ENCODE measurements around the gene LDLRAD4.

LDLRAD4 gene

DNA sequence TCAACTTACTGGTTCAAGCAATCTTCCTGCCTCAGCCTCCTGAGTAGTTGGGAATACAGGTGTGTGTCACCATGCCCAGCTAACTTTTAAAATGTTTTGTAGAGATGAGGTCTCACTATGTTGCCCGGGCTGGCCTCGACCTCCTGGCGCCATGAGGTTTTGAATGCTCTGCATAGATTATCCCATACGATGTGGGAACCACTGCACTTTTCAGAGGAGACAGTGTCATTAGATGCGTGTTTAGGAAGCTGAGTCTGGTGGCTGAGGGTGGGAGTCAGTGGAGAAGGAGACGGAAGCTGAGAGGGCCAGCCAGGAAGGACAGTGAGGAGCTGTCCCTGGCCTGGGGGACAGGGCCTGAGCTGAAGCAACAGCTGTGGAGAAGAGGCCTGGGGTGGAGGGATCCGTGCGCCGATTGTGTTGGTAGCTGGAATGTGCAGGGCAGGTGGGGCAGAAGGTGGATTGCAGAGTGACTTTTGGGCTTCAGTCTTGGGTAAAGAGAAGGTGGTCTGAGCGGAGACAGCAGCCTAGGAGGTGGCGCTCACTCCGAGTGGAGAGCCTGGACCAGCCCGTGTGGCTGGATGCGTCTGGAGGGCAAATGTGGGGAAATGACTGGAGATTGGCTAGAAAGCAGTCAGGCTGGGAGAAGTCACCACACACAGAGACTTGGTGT lies 68.0 kb downstream of the LDLRAD4 start:
- DNase-seq (ENCODE audit: low read depth) = no peak

DNA sequence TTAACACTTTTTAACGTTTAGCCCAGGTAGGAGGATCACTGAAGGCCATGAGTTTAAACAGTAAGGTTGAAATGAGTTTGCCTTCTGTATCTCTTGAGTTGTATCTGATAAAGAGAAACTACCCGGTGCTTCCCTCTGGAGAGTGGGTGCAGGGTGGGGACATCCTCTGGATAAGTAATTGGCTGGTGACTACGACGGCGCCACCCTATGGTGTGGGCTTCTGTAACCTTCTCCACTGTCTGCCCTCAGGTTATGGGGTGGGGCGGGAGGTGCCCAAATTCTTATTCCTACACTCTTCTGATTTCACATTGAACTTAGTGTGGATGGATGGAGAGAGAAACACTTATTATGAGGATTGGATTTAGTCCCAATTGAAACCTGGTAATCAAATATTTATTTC lies 68.8 kb downstream of the LDLRAD4 start:
- no peak for DNase-seq (ENCODE audit: low read depth)

DNA sequence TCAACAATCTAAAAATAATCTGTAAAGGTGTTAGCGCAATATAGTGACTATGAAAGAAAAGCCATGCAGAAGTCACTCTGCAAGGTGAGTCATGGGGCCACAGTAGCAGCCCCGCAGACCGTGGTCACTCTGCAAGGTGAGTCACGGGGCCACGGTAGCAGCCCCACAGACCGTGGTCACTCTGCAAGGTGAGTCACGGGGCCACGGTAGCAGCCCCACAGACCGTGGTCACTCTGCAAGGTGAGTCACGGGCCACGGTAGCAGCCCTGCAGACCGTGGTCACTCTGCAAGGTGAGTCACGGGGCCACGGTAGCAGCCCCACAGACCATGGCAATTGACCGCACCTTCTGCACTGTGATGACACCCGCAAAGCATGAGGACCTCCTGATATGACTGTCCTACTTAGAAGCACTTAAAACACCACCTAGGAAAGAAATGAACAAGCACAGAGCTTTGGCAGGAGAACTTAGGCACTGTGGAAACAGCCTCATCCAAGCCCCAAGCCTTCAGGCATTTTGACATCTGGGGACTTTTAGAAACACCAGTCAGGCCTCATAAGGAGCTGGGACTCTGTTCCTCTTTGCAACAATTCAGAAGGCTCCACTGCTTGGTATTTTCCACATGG lies 70.1 kb downstream of the LDLRAD4 start:
- no peak for DNase-seq (ENCODE audit: low read depth)

DNA sequence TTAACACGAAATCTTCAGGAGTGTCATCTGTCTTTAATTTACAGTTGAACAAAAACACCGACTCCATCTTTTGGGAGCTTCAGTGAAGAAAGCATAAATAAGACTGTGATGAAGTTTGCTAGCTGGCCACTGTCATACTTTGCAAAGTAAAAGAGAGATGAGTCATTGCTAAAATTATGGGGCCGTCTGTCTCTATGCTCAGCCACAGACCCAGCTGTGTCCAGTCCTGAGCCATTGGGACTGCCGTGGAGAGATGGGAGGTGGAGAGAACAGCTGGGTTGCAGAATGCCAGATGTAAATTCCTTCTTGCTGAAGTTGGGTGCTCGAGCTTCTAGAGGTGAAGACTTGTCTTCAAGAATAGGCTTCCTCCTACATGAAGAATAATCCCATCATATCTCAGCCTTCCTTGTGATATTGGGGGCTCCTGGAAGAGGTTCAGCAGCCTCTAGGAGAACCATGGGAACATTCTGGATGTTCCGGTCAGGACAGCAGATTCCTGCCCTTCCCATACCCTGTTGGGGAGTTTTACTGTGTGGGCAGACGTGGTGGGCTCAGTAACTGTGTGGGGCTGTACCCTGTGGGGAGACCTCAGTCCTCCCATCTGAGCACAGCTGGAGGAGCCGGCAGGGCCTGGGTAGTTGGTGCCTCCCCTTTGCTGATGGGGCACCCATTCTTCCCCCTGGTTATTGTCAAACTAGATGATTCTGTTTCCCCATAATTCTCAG lies 71.1 kb downstream of the LDLRAD4 start:
- no peak for DNase-seq (ENCODE audit: low read depth)

DNA sequence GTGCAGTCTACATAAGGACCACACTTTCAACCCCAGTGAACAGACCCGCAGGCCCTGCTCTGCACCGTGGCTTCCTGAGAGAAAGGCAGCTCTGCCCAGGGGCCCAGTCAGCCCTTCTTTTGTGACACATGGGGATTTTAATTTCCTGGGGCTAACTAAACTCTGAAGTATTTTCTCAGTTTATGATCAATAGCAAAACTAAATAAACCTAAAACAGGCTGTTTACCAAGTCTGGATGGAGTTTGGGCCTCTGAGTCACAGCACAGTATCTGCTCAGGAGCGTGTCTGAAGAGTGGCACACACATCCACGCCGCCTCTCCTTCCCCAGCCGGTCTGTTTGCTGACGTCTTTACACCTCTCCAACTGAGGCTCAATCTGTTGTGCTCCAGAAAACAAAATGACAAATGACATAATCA lies 72.3 kb downstream of the LDLRAD4 start:
- no peak for DNase-seq (ENCODE audit: low read depth)

DNA sequence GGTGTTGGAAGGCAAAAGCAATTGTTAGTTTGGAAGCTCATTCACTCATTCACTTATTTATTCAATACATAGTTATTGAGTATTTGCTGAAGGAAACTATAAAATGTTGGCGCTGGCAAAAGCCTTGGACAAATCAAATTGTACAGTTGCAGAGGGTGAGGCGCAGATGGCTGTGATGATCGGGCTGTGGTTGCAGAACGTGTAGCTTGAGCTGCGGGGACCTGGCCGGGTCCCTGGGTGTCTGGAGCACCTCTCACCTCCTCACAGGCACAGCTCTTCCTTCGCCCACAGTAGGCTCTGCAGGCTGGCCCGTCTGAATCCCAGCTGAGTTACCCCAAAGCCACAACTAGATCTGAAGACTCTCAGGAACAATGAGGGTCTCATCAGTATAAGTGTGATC lies 72.7 kb downstream of the LDLRAD4 start:
- DNase-seq (ENCODE audit: low read depth) = no peak

DNA sequence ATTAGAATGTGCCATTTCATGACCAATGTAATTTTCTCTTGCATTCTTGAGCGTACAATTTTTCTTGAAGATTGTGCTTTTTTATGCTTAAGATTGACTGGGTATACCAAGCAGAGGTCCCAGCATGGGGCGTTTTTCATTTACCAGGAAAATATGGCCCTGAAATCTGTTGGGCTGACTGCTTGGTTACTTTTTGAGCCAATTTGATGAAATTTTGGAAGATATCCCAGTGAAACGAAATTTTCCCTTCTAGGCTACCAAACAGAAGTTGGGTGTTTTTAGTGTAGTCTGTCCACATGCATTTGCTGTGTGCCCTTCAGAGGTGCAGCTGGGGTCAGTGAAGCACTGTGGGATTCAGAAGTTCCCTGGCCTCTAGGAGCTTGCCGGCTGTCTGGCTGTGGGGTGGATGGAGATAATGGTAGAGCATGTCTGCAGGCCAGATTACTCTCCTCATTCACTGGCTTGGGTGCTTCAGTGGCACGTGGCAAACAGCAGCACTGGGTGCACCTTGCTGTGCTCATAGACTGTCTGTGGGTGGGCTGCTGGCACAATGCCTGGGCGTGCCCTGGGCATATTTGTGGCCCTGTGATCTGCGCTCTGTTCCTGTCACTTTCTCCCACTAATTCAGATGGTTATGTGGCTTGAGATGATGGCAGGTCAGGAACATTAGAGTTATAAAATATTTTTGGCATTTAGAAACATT lies 73.3 kb downstream of the LDLRAD4 start:
- no peak for DNase-seq (ENCODE audit: low read depth)

DNA sequence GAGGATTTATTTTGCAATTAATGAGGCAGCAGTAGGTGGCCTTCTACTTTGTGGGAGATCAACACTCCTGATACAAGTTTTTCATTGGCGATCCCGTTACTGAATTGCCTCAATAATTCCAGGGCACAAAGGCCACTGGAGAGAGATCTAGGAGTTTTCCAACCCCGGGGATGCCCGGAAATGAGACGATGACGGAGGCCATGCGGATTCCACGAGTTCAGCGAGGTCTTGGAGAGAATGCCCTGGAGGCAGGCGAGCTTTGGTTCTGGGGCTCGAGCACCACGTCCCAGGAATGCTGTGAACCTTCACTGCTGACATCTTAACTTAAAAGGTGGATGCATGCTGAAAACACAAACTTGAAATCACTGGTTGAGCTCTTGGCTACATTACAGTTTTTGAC lies 74.2 kb downstream of the LDLRAD4 start:
- no peak for DNase-seq (ENCODE audit: low read depth)

DNA sequence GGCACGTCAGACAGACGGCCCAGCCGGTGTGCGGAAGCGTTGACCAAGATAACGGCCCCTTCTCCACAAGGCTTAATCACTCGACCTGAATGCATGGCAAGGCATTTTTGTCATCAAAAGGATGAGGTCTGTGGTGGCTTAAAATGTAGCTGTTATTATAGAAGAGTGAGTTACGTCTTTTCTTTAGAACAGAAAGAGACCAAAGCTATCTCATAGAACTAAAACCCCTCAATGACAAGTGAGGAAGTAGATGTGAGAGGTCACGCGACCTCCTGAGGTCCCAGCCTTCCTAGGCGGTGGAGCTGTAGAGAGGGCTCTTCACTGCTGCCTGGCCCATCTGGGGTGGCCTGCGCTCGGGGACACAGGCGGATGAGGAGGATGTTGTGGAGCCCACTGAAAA lies 75.7 kb downstream of the LDLRAD4 start:
- DNase-seq (ENCODE audit: low read depth) = no peak

DNA sequence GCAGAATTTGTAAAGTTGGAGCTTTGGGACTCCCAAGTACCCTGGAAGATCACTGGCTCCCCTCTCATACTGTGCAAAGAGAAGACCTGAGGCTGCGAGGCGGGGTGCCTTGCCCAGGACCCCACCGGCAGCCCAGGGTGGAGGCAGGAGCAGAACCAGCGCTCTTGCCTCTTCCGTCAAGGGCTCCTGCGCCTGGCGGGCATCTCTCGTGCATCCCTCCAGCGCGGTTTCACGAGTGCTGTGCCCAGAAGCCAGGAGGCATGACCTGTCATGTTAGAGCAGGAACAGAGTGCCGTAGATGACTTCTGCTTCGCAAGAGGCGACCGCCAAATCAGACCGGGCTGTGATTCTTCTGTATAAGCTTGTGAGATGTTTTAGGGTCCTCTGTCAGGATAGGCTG lies 77.3 kb downstream of the LDLRAD4 start:
- DNase-seq (ENCODE audit: low read depth) = no peak

DNA sequence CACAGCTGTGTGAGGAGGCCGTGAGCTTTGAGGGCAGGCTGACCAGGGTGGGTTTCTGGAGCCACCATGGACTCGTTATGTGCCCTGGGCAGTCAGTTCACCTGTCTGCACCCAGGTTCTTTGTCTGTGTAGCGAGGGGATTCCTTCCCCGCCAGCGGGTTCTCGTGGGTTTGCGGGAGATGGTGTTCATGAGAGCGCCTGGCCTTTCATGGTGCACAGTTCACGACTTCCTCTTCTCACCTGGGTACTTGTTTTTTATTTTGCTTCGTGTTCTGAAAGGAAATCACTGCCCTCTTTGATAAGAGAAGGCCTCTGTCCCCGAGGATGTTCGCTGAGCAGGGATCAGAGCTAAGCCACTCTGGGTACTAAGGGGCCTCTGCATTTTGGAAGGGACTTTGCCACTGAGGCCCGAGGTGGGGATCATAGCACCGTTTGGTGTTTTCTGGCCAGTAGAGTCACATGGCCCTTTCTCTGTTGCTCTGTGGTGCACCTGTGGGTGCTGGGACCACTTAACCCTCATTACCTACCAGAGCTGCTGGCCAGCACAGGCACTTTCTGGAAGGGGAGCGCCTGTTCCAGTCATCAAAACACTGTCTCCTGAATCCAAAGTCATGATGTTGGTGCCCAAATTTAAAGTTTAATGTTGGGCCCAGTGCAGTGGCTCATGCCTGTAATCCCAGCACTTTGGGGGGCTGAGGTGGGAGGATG lies 78.5 kb downstream of the LDLRAD4 start:
- no peak for DNase-seq (ENCODE audit: low read depth)

DNA sequence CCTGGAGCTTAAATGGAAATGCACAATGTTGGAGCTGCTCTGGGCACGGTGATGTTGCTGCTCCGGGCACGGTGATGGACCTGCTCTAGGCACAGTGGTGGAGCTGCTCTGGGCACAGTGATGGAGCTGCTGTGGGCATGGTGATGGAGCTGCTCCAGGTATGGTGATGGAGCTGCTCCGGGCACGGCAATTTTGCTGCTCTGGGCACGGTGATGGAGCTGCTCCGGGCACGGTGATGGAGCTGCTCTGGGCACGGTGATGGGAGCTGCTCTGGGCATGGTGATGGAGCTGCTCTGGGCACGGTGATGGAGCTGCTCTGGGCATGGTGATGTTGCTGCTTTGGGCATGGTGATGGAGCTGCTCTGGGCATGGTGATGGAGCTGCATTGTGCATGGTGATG lies 79.7 kb downstream of the LDLRAD4 start:
- no peak for DNase-seq (ENCODE audit: low read depth)

DNA sequence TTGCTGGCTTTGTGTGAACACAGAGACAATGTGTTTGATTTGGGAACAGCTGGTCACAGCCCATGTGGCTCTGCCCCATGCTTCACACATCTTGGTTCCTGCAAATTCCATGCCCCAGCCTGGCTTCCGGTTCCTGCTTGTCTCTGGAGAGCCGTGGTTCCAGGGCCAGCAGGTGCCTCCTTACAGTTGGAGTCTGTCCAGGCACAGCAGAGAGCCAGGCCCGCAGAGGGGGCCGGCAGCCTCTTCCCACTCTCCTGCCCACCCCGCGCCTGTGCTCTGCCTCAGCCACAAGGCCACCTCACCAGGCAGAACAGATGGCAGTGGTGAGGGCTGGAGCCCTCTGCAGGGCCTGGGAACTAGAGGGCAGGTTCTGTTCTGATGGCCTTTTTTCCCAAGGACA lies 81.5 kb downstream of the LDLRAD4 start:
- DNase-seq (ENCODE audit: low read depth) = no peak

DNA sequence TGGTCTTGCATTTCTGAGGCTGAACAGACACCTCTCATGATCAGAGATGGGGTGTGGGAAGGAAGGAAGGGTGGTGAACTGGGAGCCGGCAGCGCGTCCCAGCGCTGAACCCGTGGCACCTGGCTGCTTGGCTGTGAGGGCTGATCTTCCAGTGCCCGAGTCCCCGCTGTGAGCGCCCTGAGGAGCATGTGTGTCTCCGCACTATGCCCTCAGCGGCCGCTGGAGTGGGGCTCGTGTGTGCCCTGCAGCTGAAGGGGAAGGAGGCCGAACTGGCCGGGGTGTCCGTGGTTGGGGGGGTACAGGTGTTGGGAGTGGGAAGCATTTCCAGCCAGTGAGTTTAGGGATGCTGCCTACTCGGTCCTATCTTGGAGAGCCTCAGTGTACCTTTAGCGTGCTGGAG lies 82.2 kb downstream of the LDLRAD4 start:
- no peak for DNase-seq (ENCODE audit: low read depth)

DNA sequence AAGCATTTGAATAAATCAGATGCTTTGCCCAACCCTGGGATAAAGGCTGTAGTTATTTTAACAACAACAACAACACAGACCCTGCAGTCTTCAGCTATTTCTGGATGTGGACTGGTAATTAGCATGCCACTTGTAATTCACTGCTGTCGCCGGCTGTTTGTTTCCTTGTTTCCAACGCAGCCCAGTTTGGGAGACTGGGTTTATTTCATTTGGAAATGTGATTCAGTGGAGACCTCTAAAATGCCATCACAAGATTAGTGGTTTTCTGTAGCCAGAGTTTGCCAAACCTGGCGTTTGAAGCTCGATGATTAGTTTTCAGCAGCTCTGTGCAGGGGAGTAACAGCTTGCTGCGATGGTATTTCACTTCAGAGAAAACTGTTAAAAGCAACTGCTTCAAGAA lies 83.5 kb downstream of the LDLRAD4 start:
- no peak for DNase-seq (ENCODE audit: low read depth)

DNA sequence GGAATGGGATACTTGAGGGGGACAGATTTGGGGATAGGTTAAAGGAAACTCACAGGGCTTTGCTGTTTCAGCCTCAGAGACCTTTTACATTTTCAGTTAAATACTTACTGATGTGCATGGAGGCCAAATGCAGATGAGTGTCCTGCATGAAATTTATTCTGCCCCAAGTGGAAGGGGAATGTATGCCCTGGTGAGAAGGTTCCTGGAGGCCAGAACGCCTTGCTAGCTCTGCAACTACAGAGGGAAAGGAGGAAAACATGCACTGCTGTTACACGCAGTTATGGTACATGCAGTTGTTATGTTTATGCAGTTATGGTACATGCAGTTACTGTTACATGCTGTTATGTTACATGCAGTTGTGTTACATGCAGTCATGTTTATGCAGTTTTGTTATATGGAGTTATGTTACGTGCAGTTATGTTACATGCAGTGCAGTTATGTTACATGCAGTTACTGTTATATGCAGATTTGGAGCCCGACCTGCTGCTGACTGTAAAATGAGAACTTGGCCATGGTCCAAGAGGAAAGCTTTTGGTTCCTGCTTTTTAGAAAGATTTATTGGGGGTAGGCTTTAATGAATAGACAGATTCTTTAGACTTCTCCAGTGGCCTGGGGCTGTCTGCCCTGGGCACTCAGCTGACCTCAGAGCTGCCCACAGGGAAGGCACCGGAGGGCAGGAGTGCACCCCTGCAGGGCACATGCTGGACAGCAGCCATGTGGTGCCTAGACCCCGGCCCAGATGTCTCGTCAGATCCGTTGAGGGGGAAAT lies 84.1 kb downstream of the LDLRAD4 start:
- no peak for DNase-seq (ENCODE audit: low read depth)

DNA sequence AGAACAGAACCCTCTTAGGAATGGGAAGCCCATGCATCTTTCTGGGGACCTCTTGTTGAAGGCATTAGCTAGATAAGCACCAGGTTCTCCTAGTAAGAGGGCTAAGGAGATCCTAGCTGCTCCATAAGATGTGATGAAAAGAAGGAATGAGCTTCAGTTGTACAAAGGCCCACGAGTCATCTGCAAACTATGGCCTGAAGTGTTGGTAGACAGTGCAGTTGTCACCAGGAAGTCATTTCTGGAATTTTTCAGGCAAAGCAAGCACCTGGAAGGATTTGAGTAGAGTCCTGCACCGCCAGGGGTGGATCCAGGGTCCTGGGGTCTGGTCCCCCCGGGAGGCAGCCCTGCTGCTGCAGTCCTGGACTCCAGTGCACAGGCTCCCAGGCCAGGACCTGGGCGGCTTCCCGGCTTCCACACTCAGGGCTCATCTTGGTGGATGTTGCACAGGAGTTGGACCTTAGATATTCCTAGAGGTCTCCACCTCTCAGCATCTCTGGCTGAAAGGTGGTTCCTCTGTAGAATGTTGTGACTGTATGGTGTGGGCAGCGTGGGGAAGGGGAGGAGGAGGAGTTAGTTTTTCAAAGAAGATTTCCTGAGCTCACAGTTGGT lies 85.3 kb downstream of the LDLRAD4 start:
- DNase-seq (ENCODE audit: low read depth) = no peak

DNA sequence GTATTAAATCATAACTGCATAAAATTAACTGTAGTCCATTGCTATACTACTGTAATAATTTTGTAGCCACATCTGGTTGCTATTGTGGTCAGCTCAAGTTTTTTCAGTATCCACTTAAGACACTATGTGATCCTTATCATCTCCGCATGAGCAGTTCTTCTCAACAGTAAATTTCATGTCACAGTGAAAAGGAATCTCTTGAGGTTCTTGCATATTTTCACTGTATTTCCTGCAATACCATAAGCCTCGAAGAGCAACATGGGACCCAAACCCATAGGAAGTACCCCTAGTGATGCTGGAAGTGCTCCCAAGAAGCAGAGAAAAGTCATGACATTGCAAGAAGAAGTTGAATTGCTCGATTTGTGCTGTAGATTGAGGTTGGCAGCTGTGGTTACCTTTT lies 86.7 kb downstream of the LDLRAD4 start:
- DNase-seq (ENCODE audit: low read depth) = no peak

DNA sequence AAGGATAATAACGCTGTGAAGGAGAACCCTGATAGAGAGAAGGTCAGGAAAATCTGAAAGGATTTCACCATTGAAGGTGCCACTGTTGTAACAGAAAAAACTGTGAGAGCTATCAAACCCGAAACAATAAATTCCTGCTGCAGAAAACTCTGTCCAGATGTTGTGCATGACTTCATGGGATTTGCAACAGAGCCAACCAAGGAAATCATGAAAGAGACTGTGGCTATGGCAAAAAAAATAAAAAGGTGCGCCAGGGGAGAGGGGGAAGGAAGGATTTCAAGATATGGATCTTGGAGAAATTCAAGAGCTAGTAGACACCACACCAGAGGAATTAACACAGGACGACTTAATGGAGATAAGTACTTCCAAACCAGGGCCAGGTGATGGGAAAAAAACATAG lies 88.0 kb downstream of the LDLRAD4 start:
- DNase-seq (ENCODE audit: low read depth) = no peak

DNA sequence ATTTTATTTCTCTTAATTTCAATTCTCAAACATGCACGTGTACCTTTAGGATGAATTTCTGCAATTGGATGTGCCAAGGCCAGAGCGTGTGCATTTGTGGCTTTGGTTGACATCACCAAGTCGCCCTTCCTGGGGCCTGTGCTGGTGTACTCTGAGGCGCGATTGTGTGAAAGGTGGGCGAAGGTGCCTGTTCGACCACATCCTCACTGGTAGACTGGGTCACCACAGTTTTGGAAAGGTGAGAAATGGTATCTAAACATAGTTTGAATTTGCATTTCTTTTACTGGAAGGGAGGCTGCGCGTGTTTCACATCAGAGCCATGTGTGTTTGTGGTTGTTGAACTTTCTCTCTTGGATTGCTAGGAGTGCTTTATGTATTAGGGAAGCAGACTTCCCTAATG lies 89.8 kb downstream of the LDLRAD4 start:
- DNase-seq (ENCODE audit: low read depth) = no peak

Data from stromal cell of bone marrow (primary cell).